GM12878 (cell line): ENCODE data around the gene TMEM198. TPM values are rescaled to one million over a fixed set of nuclear protein-coding genes. Genes with fewer than 3 reads are reported as not detected.
A peak's percentile ranks its signal among the peaks of the same experiment; 100 is the strongest.

Experiments used
- ATAC-seq: fragments of 200-7000 bp; cut with Tn5 transposase; 3 replicates; pipeline ENCODE4 v1.9.1; 2020; ENCODE audit warnings: mild to moderate bottlenecking, moderate library complexity
- BruUV-seq: library from RNA; stranded (reverse); fragments of 400-500 nt; replicated peaks from 2 replicates; lab custom pipeline; 2021; lab: Mats Ljungman, UMichigan
- CTCF ChIA-PET: fragments of 300-600 bp; sonication (Branson Sonifier 250); formaldehyde crosslinking; extraction: SDS; loops from one replicate; lab custom pipeline; 2021; ENCODE audit warnings: inconsistent platforms; lab: Yijun Ruan, JAX
- POLR2A ChIA-PET: fragments of 350-600 bp; formaldehyde crosslinking; extraction: SDS; loops from one replicate; lab custom pipeline; 2021; ENCODE audit warnings: inconsistent platforms; lab: Charles Lee
- RAD21 ChIA-PET: fragments of 300-600 bp; sonication (Branson Sonifier 250); formaldehyde crosslinking; loops from one replicate; lab custom pipeline; 2023; ENCODE audit warnings: antibody characterized with exemption; ENCODE audit not compliant: unreplicated experiment; lab: Charles Lee
- SMC1A ChIA-PET: fragments of 300-600 bp; sonication (Branson Sonifier 250); formaldehyde crosslinking; loops from one replicate; lab custom pipeline; 2023; ENCODE audit not compliant: unreplicated experiment, uncharacterized antibody; lab: Charles Lee
- DNase-seq: peaks from one replicate; pipeline ENCODE4 v3.0.0-alpha.2; 2011; ENCODE audit warnings: low read depth, low spot score
- FAIRE-seq: peaks from 3 replicates; lab custom pipeline; 2011; peaks lifted over from hg19 to GRCh38; lab: Jason Lieb, UNC
- H2AFZ ChIP-seq: 2 replicates; pipeline ENCODE4 v1.6.0; 2011; ENCODE audit warnings: low read depth, low read length, control low read depth; ENCODE audit not compliant: control insufficient read depth
- H3K27ac ChIP-seq: 2 replicates; pipeline ENCODE4 v1.5.1; 2011; ENCODE audit warnings: control low read depth; ENCODE audit not compliant: control insufficient read depth, insufficient read depth
- H3K27me3 ChIP-seq, 2 experiments: replicated peaks in 1 of 2; 2 replicates each; pipeline versions ENCODE4 v1.6.0 to v1.6.1; 2011; ENCODE audit warnings: low read length in 1 of 2; ENCODE audit not compliant: control insufficient read depth in 2 of 2, insufficient read depth in 2 of 2
- H3K36me3 ChIP-seq, 2 experiments: 2 replicates each; pipeline ENCODE4 v1.5.1; 2011; ENCODE audit warnings: low read length in 1 of 2; ENCODE audit not compliant: control insufficient read depth in 2 of 2, insufficient read depth in 2 of 2
- H3K4me1 ChIP-seq: 2 replicates; pipeline ENCODE4 v1.6.1; 2011; ENCODE audit warnings: mild to moderate bottlenecking, low read length, moderate library complexity, mixed read lengths; ENCODE audit not compliant: control insufficient read depth, insufficient read depth
- H3K4me2 ChIP-seq: 2 replicates; pipeline ENCODE4 v1.6.0; 2011; ENCODE audit warnings: control low read depth; ENCODE audit not compliant: control insufficient read depth, insufficient read depth
- H3K4me3 ChIP-seq: fragments of 200-600 bp; sonication (generic); 2 replicates; pipeline ENCODE4 v1.5.1; 2016
- H3K79me2 ChIP-seq: 2 replicates; pipeline ENCODE4 v1.6.0; 2011; ENCODE audit warnings: low read length; ENCODE audit not compliant: control insufficient read depth, insufficient read depth
- H3K9ac ChIP-seq: 2 replicates; pipeline ENCODE4 v1.8.0; 2011; ENCODE audit warnings: low read length, control low read depth, mixed read lengths; ENCODE audit not compliant: control insufficient read depth, insufficient read depth
- H3K9me3 ChIP-seq: replicated peaks from 3 replicates; pipeline ENCODE4 v1.5.1; 2011; ENCODE audit warnings: mild to moderate bottlenecking, low read length; ENCODE audit not compliant: control insufficient read depth, insufficient read depth
- H4K20me1 ChIP-seq: 2 replicates; pipeline ENCODE4 v1.6.0; 2011; ENCODE audit not compliant: control insufficient read depth, insufficient read depth
- SP1 ChIP-seq: IDR thresholded peaks from one replicate; pipeline ENCODE4 v1.6.1; 2011; ENCODE audit warnings: low read depth, low read length
- SREBF1 ChIP-seq: IDR thresholded peaks from 2 replicates; pipeline ENCODE4 v1.6.1; 2012; ENCODE audit warnings: mild to moderate bottlenecking, low read length
- SUZ12 ChIP-seq: fragments of 200-600 bp; sonication (generic); IDR thresholded peaks from one replicate; pipeline ENCODE4 v1.6.1; 2018; ENCODE audit warnings: antibody characterized with exemption, mild to moderate bottlenecking; ENCODE audit not compliant: unreplicated experiment
- ZBTB4 ChIP-seq: fragments of 450-650 bp; formaldehyde crosslinking; IDR thresholded peaks from 2 replicates; pipeline ENCODE4 v1.4.0; 2022; ENCODE audit warnings: mild to moderate bottlenecking, moderate library complexity
- ZNF207 ChIP-seq: fragments of 450-650 bp; IDR thresholded peaks from 2 replicates; pipeline ENCODE4 v1.6.1; 2014; ENCODE audit warnings: antibody characterized with exemption, mild to moderate bottlenecking, borderline replicate concordance
- WGBS: methylation state at CpG from one replicate; pipeline ENCODE4 v1.1.6; 2016; ENCODE audit warnings: low lambda C conversion rate; ENCODE audit not compliant: insufficient replicate concordance, insufficient coverage; ENCODE audit errors: missing lambda C conversion rate; 5-methylcytosine and 5-hydroxymethylcytosine counted together
- in situ Hi-C: fragments of 300-500 bp; cut with MboI; formaldehyde crosslinking; loops from 9 replicates; pipeline ENCODE4 v1.14.3; 2018; ENCODE audit warnings: mixed read lengths
- intact Hi-C: fragments of 100-400 bp; cut with micrococcal nuclease; formaldehyde crosslinking; loops from one replicate; pipeline ENCODE4 v1.14.2; 2022; ENCODE audit not compliant: unreplicated experiment
- polyA plus RNA-seq, 11 experiments: library from polyadenylated mRNA; depleted of rRNA in 4 of 11; unstranded in 6 of 11; stranded (reverse) in 5 of 11; fragments of >200 nt; fragmentation: Nextera tagmentation in 4 of 11; fragmentation: Illumina TruSeq in 1 of 11; extraction: Ambion mirVana in 4 of 11; extraction: Trizol in 1 of 11; gene quantifications; 1 replicate in 1 of 11; 2 replicates in 10 of 11; pipeline versions ENCODE4 v1.2.1 to v1.2.3, GENCODE V29; 2011 to 2016; ENCODE audit warnings: inconsistent platforms in 2 of 11, missing spikeins in 2 of 11, low read depth in 1 of 11
- total RNA-seq, 4 experiments: library from RNA; depleted of rRNA in 3 of 4; stranded (reverse); fragments of >200 nt in 3 of 4; fragmentation: Illumina TruSeq in 1 of 4; extraction: Trizol in 1 of 4; gene quantifications; 2 replicates each; pipeline versions ENCODE4 v1.2.1 to v1.2.3, GENCODE V29; 2013 to 2021
- TF ChIP-seq, protein P1 (sequence below): IDR thresholded peaks from 2 replicates; pipeline ENCODE4 v1.6.1; 2011; ENCODE audit warnings: low read depth, mild to moderate bottlenecking, low read length, moderate library complexity, borderline replicate concordance; ENCODE audit errors: extremely low read depth

TMEM198 gene
- total and polyA plus RNA-seq, 10 of the 15 experiments (the other 5 are each of a cell fraction or from before 2014, with no cell fraction given): 0.16 to 1.2 (median 0.65) TPM; not detected in 2

GRCh38 chr2:219508971-219509779 is 34.7 kb upstream of the TMEM198 start:
- no peak for FAIRE-seq
- Histone ChIP-seq H2AFZ (no peak overlapping the region), H3K79me2 (no peaks in the 10 kb centered on the region), H3K9me3 (no peaks in the 10 kb centered on the region), H3K4me1 (no peaks in the 10 kb centered on the region), H3K4me3 (no peak overlapping the region), H3K9ac (no peak overlapping the region), H3K27ac (no peak overlapping the region), H3K36me3 (peaks cover 0 to 2% of the 10 kb centered on the region in 2 experiments; a peak in 1 of 4 replicates), H3K4me2 (no peak overlapping the region), H3K27me3 (peaks cover 12 to 14% of the 10 kb centered on the region in 2 experiments; a peak in 3 of 4 replicates), H4K20me1 (no peaks in the 10 kb centered on the region)
- ATAC-seq: peak; percentile 42
- no peak for TF ChIP-seq ZNF207
- no peak for TF ChIP-seq SP1
- no peak for TF ChIP-seq ZBTB4 (CRISPR knock-in tag)
- TF ChIP-seq, protein P1, sequence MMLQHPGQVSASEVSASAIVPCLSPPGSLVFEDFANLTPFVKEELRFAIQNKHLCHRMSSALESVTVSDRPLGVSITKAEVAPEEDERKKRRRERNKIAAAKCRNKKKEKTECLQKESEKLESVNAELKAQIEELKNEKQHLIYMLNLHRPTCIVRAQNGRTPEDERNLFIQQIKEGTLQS: no peak
- no peak for TF ChIP-seq SUZ12
- no peak for TF ChIP-seq SREBF1
- POLR2A ChIA-PET: no interaction called here
- CTCF ChIA-PET: interaction anchor here (1.0 to 3.4 kb wide), 6 partner anchors 10 to 51 kb away, joined by 3 to 26 read pairs (median 9); partner anchors contain the start of gene GMPPA
- WGBS: 17% methylated on average over 10 of the region's 14 CpGs
- RAD21 ChIA-PET: interaction anchor here (1.6 to 2.4 kb wide), 3 partner anchors 10 to 21 kb away, joined by 7 to 9 read pairs (median 8); partner anchors contain the start of gene GMPPA
- no TSS peak for BruUV-seq
- DNase-seq: no peak
- SMC1A ChIA-PET: no interaction called here
- in situ Hi-C loops: no loop called here
- intact Hi-C loops: no loop called here
